Breast epithelium (tissue), 4 donors: Measurements from ENCODE around the gene RBM15. TPM values are rescaled to one million over a fixed set of nuclear protein-coding genes. Genes with fewer than 3 reads are reported as not detected.
A peak's percentile ranks its signal among the peaks of the same experiment; 100 is the strongest.

Experiments
- DNase-seq, 2 donors: peaks; one replicate each; pipeline ENCODE4 v3.0.0-alpha.2; 2019; ENCODE audit warnings: low spot score in 2 of 2
- H3K27ac ChIP-seq, 2 donors: fragments of 200-600 bp; sonication (generic) in 1 of 2; one replicate each; pipeline ENCODE4 v1.5.1; 2016 to 2019; ENCODE audit warnings: mild to moderate bottlenecking in 1 of 2
- H3K27me3 ChIP-seq, 2 donors: fragments of 200-600 bp; sonication (generic) in 1 of 2; one replicate each; pipeline versions ENCODE4 v1.5.1 to v1.6.0; 2017 to 2019; ENCODE audit warnings: control low read depth in 1 of 2, mild to moderate bottlenecking in 1 of 2
- H3K36me3 ChIP-seq: fragments of 200-600 bp; one replicate; pipeline ENCODE4 v1.5.1; 2019
- H3K4me1 ChIP-seq, 2 donors: fragments of 200-600 bp; sonication (generic); one replicate each; pipeline ENCODE4 v1.5.1; 2016 to 2019; ENCODE audit warnings: control low read depth in 1 of 2
- H3K4me3 ChIP-seq, 3 donors: fragments of 200-600 bp; sonication (generic); 1 replicate in 2 of 3; 2 replicates in 1 of 3; pipeline ENCODE4 v1.5.1; 2016 to 2019; ENCODE audit warnings: mild to moderate bottlenecking in 3 of 3, moderate library complexity in 2 of 3
- H3K9me3 ChIP-seq, 2 donors: fragments of 200-600 bp; sonication (generic) in 1 of 2; one replicate each; pipeline ENCODE4 v1.5.1; 2016 to 2019; ENCODE audit warnings: control low read depth in 1 of 2
- CTCF ChIP-seq, 3 donors: fragments of 450-650 bp; IDR thresholded peaks; one replicate each; pipeline ENCODE4 v1.5.1; 2016 to 2017; ENCODE audit warnings: antibody characterized with exemption in 3 of 3, mild to moderate bottlenecking in 3 of 3, moderate library complexity in 3 of 3
- POLR2A ChIP-seq: fragments of 450-650 bp; IDR thresholded peaks from one replicate; pipeline ENCODE4 v1.6.1; 2016; ENCODE audit warnings: antibody characterized with exemption, mild to moderate bottlenecking, moderate library complexity
- POLR2AphosphoS5 ChIP-seq, 3 donors: sonication (generic); formaldehyde crosslinking; IDR thresholded peaks; one replicate each; pipeline ENCODE4 v1.6.1; 2017; ENCODE audit warnings: antibody characterized with exemption in 3 of 3
- intact Hi-C: fragments of 100-400 bp; cut with DNase I; formaldehyde crosslinking; loops from one replicate; pipeline ENCODE4 v1.15.1; 2023; ENCODE audit warnings: low total_unique reads
- total RNA-seq, 3 donors: library from RNA; depleted of rRNA; stranded (reverse); fragments of >200 nt; gene quantifications; one replicate each; pipeline ENCODE4 v1.1.0, GENCODE V29; 2016

The RBM15 gene
- total RNA-seq, 3 donors from 2014 or later = 33.4 to 47.1 (median 35.4) TPM

GRCh38 chr1:110384581-110385321, 45.6 kb downstream of the RBM15 start:
- H3K36me3 ChIP-seq = no peaks in the 10 kb centered on the region
- no peaks in the 10 kb centered on the region for H3K9me3 ChIP-seq
- no peaks in the 10 kb centered on the region for H3K27me3 ChIP-seq
- no peaks in the 10 kb centered on the region for H3K4me1 ChIP-seq
- no peak overlapping the region for H3K4me3 ChIP-seq
- H3K27ac ChIP-seq = peak overlapping the region in 1 of 2 donors; percentile 76
- TF ChIP-seq POLR2A (no peak), CTCF (IDR thresholded peaks at IDR 0.05) (no peak), POLR2AphosphoS5 (IDR thresholded peaks at IDR 0.05) (no peak)
- intact Hi-C loops = no loop called here
- DNase-seq = no peak

GRCh38 chr1:110385369-110385768, 46.2 kb downstream of the RBM15 start:
- Histone ChIP-seq H3K36me3 (no peaks in the 10 kb centered on the region), H3K9me3 (no peaks in the 10 kb centered on the region), H3K4me1 (no peaks in the 10 kb centered on the region), H3K4me3 (no peak overlapping the region), H3K27me3 (no peaks in the 10 kb centered on the region), H3K27ac (no peak overlapping the region)
- intact Hi-C loops = no loop called here
- no peak for TF ChIP-seq POLR2A
- no peak for TF ChIP-seq CTCF (IDR thresholded peaks at IDR 0.05)
- TF ChIP-seq POLR2AphosphoS5 (IDR thresholded peaks at IDR 0.05) = no peak
- DNase-seq = no peak

GRCh38 chr1:110387048-110387754, 48.0 kb downstream of the RBM15 start:
- Histone ChIP-seq H3K4me1 (no peaks in the 10 kb centered on the region), H3K27me3 (no peaks in the 10 kb centered on the region), H3K4me3 (no peak overlapping the region), H3K27ac (no peak overlapping the region), H3K9me3 (no peaks in the 10 kb centered on the region), H3K36me3 (no peaks in the 10 kb centered on the region)
- intact Hi-C loops = no loop called here
- no peak for DNase-seq
- TF ChIP-seq POLR2AphosphoS5 (IDR thresholded peaks at IDR 0.05) = no peak
- no peak for TF ChIP-seq CTCF (IDR thresholded peaks at IDR 0.05)
- no peak for TF ChIP-seq POLR2A

GRCh38 chr1:110390096-110390495, 50.9 kb downstream of the RBM15 start:
- intact Hi-C loops = no loop called here
- Histone ChIP-seq H3K4me3 (peak overlapping the region in 2 of 3 donors; percentile 48 to 65), H3K9me3 (no peaks in the 10 kb centered on the region), H3K27ac (peak overlapping the region; percentile 85), H3K36me3 (no peaks in the 10 kb centered on the region), H3K4me1 (no peaks in the 10 kb centered on the region), H3K27me3 (no peaks in the 10 kb centered on the region)
- peak in 1 of 2 donors; percentile 68 for DNase-seq
- TF ChIP-seq POLR2A (no peak), CTCF (IDR thresholded peaks at IDR 0.05) (peak in 2 of 3 donors; percentile 0 to 22), POLR2AphosphoS5 (IDR thresholded peaks at IDR 0.05) (no peak)

GRCh38 chr1:110390692-110391245, 51.6 kb downstream of the RBM15 start, which contains the start of gene SLC16A4:
SLC16A4 (minus strand) TSS chr1:110391026; CDS start chr1:110389323, 1,703 bp downstream.
- H3K27ac ChIP-seq = peak within 1 kb of the TSS; percentile 85

More at GRCh38 chr1:110390692-110391245, 51.6 kb downstream of the RBM15 start, which contains the start of gene SLC16A4:
- Histone ChIP-seq H3K36me3 (no peaks in the 10 kb centered on the region), H3K27me3 (no peaks in the 10 kb centered on the region), H3K4me1 (no peaks in the 10 kb centered on the region), H3K4me3 (peak within 1 kb of the TSS in 2 of 3 donors; percentile 48 to 65), H3K9me3 (no peaks in the 10 kb centered on the region)
- peak in 1 of 2 donors; percentile 56 for DNase-seq
- peak in 1 of 3 donors; percentile 61 for TF ChIP-seq POLR2AphosphoS5 (IDR thresholded peaks at IDR 0.05)
- TF ChIP-seq POLR2A = no peak
- intact Hi-C loops = no loop called here
